Sigmoid colon (tissue), 4 donors: Measurements from ENCODE around the gene CLMN.

ENCODE experiments used
- CTCF ChIP-seq, 4 experiments: fragments of 450-650 bp in 3 of 4; fragments of 200-600 bp in 1 of 4; IDR thresholded peaks; one replicate each; pipeline ENCODE4 v1.5.1; 2016 to 2019; ENCODE audit warnings: antibody characterized with exemption in 4 of 4, mild to moderate bottlenecking in 3 of 4, moderate library complexity in 2 of 4
- EP300 ChIP-seq, 4 donors: sonication (generic); formaldehyde crosslinking; IDR thresholded peaks; one replicate each; pipeline ENCODE4 v1.6.1; 2017; ENCODE audit warnings: antibody characterized with exemption in 4 of 4
- POLR2A ChIP-seq, 2 donors: fragments of 450-650 bp; IDR thresholded peaks; one replicate each; pipeline ENCODE4 v1.6.1; 2016; ENCODE audit warnings: antibody characterized with exemption in 2 of 2, mild to moderate bottlenecking in 2 of 2, moderate library complexity in 2 of 2
- POLR2AphosphoS5 ChIP-seq, 4 donors: sonication (generic); formaldehyde crosslinking; IDR thresholded peaks; one replicate each; pipeline ENCODE4 v1.6.1; 2017; ENCODE audit warnings: antibody characterized with exemption in 4 of 4

GRCh38 chr14:95133282-95133681 is 186.4 kb downstream of the CLMN start:
- TF ChIP-seq POLR2A (IDR thresholded peaks at IDR 0.05) (no peak), CTCF (IDR thresholded peaks at IDR 0.05) (no peak), POLR2AphosphoS5 (IDR thresholded peaks at IDR 0.05) (no peak), EP300 (IDR thresholded peaks at IDR 0.05) (no peak)
